Natural killer cell (primary cell): ENCODE measurements around the gene SSBP2. TPM values are rescaled to one million over a fixed set of nuclear protein-coding genes. Genes with fewer than 3 reads are reported as not detected.

Source experiments
- ATAC-seq, 3 donors: fragments of 150-1000 bp in 2 of 3; fragments of 200-7000 bp in 1 of 3; cut with Tn5 transposase; 1 replicate in 1 of 3; 2 replicates in 2 of 3; pipeline ENCODE4 v1.10.0; 2021; ENCODE audit warnings: mild to moderate bottlenecking in 2 of 3, moderate library complexity in 2 of 3
- DNase-seq, 2 donors: peaks; one replicate each; pipeline versions ENCODE4 v3.0.0 to v3.0.0-alpha.2; 2013 to 2021; ENCODE audit warnings: mixed read lengths in 1 of 2
- H3K27ac ChIP-seq: one replicate; pipeline ENCODE4 v1.5.1; 2013; ENCODE audit warnings: mild to moderate bottlenecking, low read length
- H3K27me3 ChIP-seq: one replicate; pipeline ENCODE4 v1.6.1; 2013; ENCODE audit warnings: low read length; ENCODE audit not compliant: control insufficient read depth, insufficient read depth
- H3K36me3 ChIP-seq: one replicate; pipeline ENCODE4 v1.6.1; 2013; ENCODE audit warnings: low read length; ENCODE audit not compliant: control insufficient read depth, insufficient read depth
- H3K4me1 ChIP-seq: one replicate; pipeline ENCODE4 v1.6.1; 2013; ENCODE audit warnings: low read length; ENCODE audit not compliant: control insufficient read depth, insufficient read depth
- H3K4me3 ChIP-seq: one replicate; pipeline ENCODE4 v1.5.1; 2013; ENCODE audit warnings: low read length
- H3K9me3 ChIP-seq: one replicate; pipeline ENCODE4 v1.6.1; 2013; ENCODE audit warnings: low read length; ENCODE audit not compliant: control insufficient read depth, insufficient read depth
- H3K27ac Mint-ChIP-seq, 2 donors: one replicate each; pipeline ENCODE4 v1.8.0; 2022; ENCODE audit warnings: mild to moderate bottlenecking in 2 of 2, mixed read lengths in 2 of 2, moderate library complexity in 1 of 2
- H3K27me3 Mint-ChIP-seq, 2 donors: one replicate each; pipeline ENCODE4 v1.8.0; 2022; ENCODE audit warnings: low read depth in 2 of 2, mixed read lengths in 2 of 2
- H3K36me3 Mint-ChIP-seq: one replicate; pipeline ENCODE4 v1.8.0; 2022; ENCODE audit warnings: mixed read lengths
- H3K4me1 Mint-ChIP-seq, 2 donors: one replicate each; pipeline ENCODE4 v1.8.0; 2022; ENCODE audit warnings: mixed read lengths in 2 of 2
- H3K4me3 Mint-ChIP-seq: one replicate; pipeline ENCODE4 v1.8.0; 2022; ENCODE audit warnings: mild to moderate bottlenecking, moderate library complexity, mixed read lengths
- H3K9me3 Mint-ChIP-seq, 2 donors: one replicate each; pipeline ENCODE4 v1.8.0; 2022; ENCODE audit warnings: mixed read lengths in 2 of 2
- CTCF ChIP-seq: fragments of 200-600 bp; IDR thresholded peaks from one replicate; pipeline ENCODE4 v1.8.0; 2022; ENCODE audit warnings: antibody characterized with exemption
- WGBS: methylation state at CpG from one replicate; pipeline ENCODE4 v1.1.7; 2013; ENCODE audit warnings: missing lambda C conversion rate; ENCODE audit not compliant: insufficient coverage; 5-methylcytosine and 5-hydroxymethylcytosine counted together
- intact Hi-C: fragments of 100-400 bp; cut with micrococcal nuclease; formaldehyde crosslinking; loops from one replicate; pipeline ENCODE4 v1.14.2; 2022
- total RNA-seq, 4 donors: library from RNA; stranded (reverse); fragments of 120-200 nt in 1 of 4; gene quantifications; one replicate each; pipeline versions ENCODE4 v1.2.3 to v1.2.4, GENCODE V29; 2013 to 2022

Gene SSBP2
- total RNA-seq, 3 donors from 2014 or later (not counting 1 experiment from before 2014, with no cell fraction given): 13.1 to 17.3 (median 14.8) TPM

- H3K27ac Mint-ChIP-seq: no peak overlapping the region
- H3K36me3 Mint-ChIP-seq: no peaks in the 10 kb centered on the region
- no peak for DNase-seq
- H3K36me3 ChIP-seq: no peaks in the 10 kb centered on the region
- no peaks in the 10 kb centered on the region for H3K4me1 ChIP-seq
- H3K9me3 Mint-ChIP-seq: no peaks in the 10 kb centered on the region
- intact Hi-C loops: no loop called here
- no peak overlapping the region for H3K4me3 Mint-ChIP-seq
- H3K4me1 Mint-ChIP-seq: peaks cover 0 to 7% of the 10 kb centered on the region in 2 donors
- no peak for ATAC-seq
- no peaks in the 10 kb centered on the region for H3K9me3 ChIP-seq
- no peak overlapping the region for H3K4me3 ChIP-seq
- no peaks in the 10 kb centered on the region for H3K27me3 Mint-ChIP-seq
- no peak overlapping the region for H3K27ac ChIP-seq
- no peaks in the 10 kb centered on the region for H3K27me3 ChIP-seq
- WGBS: 100% methylated on average over 1 of the region's 1 CpG
- TF ChIP-seq CTCF: no peak
Measured at GRCh38 chr5:81544351-81545018, 206.4 kb downstream of the SSBP2 start.

GRCh38 chr5:81542242-81542641 lies 208.7 kb downstream of the SSBP2 start:
- Mint-ChIP-seq H3K36me3 (no peaks in the 10 kb centered on the region), H3K27ac (no peak overlapping the region), H3K27me3 (no peaks in the 10 kb centered on the region), H3K4me3 (no peak overlapping the region), H3K4me1 (peaks cover 7% of the 10 kb centered on the region in 2 donors), H3K9me3 (no peaks in the 10 kb centered on the region)
- no peaks in the 10 kb centered on the region for H3K9me3 ChIP-seq
- WGBS: 71% methylated on average over 1 of the region's 1 CpG
- no peaks in the 10 kb centered on the region for H3K27me3 ChIP-seq
- no peak for ATAC-seq
- no peak overlapping the region for H3K27ac ChIP-seq
- intact Hi-C loops: no loop called here
- no peaks in the 10 kb centered on the region for H3K4me1 ChIP-seq
- DNase-seq: no peak
- TF ChIP-seq CTCF: no peak
- no peak overlapping the region for H3K4me3 ChIP-seq
- H3K36me3 ChIP-seq: no peaks in the 10 kb centered on the region

- Mint-ChIP-seq H3K36me3 (no peaks in the 10 kb centered on the region), H3K4me3 (no peak overlapping the region), H3K27ac (no peak overlapping the region), H3K27me3 (no peaks in the 10 kb centered on the region), H3K4me1 (peaks cover 7 to 13% of the 10 kb centered on the region in 2 donors), H3K9me3 (no peaks in the 10 kb centered on the region)
- H3K4me1 ChIP-seq: no peaks in the 10 kb centered on the region
- no peaks in the 10 kb centered on the region for H3K27me3 ChIP-seq
- 34% methylated on average over 4 of the region's 4 CpGs for WGBS
- no peaks in the 10 kb centered on the region for H3K9me3 ChIP-seq
- no peak overlapping the region for H3K4me3 ChIP-seq
- intact Hi-C loops: no loop called here
- H3K36me3 ChIP-seq: no peaks in the 10 kb centered on the region
- H3K27ac ChIP-seq: peak overlapping the region; percentile 27
- no peak for TF ChIP-seq CTCF
- ATAC-seq (peak in 1 of 3 donors; percentile 46), DNase-seq (peak in 1 of 2 donors; percentile 55)
Measured at GRCh38 chr5:81537905-81538547, 212.9 kb downstream of the SSBP2 start.
